Stimulated activated CD8-positive, alpha-beta memory T cell treated with anti-CD3 and anti-CD28 coated beads, Interleukin-7, amount 100 ng/mL, for 1 hour (primary cell): ENCODE results near the gene CHD9NB.
"Not testable (repeated sequence)": the region's sequence is repeated elsewhere in the genome, so short reads cannot be mapped to it uniquely, and the experiment has no call there.

Experiments used
- DNase-seq, 2 donors: peaks; one replicate each; pipeline ENCODE4 v3.0.0-alpha.2; 2020; ENCODE audit warnings: low read depth in 2 of 2

CHD9NB gene

GRCh38 chr16:53084141-53084541 is 31.4 kb upstream of the CHD9NB start:
- no peak for DNase-seq

DNA sequence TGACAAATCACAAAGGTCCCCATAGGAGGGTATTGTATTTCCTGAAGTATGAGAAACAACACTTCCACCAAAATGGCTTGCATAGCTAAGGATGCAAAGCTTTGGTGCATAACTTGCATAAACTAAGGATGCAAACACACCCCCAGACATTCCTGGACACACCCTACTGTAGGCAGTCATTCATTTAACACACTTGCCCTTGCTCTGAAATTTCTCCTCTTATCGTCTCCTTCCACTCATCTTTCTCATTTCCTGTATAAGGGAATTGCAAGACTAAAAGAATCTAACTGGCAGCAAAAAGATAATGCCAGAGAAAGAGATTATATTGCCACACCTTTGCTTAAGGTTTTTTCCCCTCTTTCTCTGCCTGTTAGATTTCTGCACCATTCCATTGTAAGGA is 30.4 kb upstream of the CHD9NB start:
- DNase-seq, result no peak

GRCh38 chr16:53082509-53082908 is 29.8 kb upstream of the CHD9NB start:
- DNase-seq, result no peak

DNA sequence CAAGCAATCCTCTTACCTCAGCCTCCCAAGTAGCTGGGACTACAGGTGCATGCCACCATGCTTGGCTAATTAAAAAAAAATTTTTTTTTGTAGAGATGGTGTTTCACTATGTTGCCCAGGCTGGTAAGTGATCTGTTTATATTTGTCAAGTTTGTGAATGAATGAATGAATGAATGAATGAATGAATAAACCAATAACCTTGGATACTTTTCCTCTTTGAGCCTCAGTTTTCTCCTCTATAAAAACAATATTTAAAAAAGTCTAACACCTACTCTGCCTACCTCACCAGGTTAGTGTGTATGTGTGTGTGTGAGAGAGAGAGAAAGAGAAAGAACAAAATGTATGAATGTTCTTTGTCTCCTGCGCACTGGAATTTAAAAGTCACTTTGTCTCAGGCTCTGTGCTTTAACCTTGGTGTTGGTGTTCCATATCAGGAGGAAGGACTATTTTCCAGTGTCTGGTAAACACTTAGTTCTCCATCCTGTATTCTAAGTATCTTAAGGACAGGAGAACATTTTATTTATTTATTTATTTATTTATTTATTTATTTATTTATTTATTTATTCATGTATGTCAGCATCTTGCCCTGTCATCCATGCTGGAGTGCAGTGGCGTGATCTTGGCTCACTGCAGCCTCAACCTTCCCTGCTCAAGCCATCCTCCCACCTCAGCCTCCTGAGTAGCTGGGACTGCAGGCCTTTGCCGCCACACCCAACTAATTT is 29.1 kb upstream of the CHD9NB start:
- DNase-seq, result no peak

DNA sequence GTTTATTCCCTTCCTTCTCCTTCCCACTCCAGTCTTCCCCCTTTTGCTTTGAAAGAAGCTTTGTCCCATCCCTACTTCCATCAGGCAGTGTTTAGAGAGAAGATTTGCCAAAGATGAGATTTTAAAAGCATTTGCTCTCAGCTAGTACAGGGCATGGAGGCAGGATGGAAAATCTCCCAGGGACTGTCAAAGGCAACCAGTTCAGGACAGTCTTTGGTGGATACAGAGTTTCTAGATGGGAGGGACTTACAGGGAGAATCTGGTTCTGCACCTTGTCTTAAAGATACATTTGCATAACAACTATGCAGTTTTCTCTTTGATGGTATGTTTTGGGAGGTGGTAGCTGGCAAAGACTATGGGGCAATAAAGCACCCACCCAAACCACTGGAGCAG is 28.3 kb upstream of the CHD9NB start:
- DNase-seq, result no peak

DNA sequence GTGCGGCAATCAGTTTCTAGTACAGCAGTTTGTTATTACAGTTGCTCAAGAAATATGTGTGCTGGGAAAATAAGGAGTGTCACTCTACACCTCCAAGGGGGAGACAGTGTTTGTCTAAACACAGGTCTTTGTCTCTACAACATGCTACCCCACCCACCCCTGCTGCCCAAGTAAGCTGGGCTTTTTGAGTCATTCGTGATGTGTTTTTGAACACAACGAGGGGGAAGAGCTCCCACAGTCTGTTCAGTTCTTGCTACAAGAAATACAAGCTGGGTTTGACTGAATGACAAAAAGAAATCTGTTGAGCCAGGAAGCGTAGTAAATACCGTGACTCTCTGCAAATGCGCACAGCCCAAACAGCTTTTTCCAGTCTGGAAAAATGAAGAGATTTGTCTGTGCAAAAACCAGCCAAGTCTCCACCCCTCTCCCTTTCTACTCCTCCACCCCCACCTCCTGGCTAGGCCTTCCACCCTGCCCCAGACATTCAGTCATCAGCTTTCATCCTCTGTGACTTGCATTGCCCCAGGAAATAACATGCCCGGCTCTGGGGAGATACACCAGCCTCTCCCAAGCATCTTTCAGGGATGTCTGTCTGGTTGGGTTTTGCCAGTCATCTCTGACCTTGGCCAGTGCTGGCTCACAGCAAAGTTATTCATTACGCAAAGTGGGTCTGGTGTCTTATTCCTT is 27.8 kb upstream of the CHD9NB start:
- DNase-seq, result no peak

DNA sequence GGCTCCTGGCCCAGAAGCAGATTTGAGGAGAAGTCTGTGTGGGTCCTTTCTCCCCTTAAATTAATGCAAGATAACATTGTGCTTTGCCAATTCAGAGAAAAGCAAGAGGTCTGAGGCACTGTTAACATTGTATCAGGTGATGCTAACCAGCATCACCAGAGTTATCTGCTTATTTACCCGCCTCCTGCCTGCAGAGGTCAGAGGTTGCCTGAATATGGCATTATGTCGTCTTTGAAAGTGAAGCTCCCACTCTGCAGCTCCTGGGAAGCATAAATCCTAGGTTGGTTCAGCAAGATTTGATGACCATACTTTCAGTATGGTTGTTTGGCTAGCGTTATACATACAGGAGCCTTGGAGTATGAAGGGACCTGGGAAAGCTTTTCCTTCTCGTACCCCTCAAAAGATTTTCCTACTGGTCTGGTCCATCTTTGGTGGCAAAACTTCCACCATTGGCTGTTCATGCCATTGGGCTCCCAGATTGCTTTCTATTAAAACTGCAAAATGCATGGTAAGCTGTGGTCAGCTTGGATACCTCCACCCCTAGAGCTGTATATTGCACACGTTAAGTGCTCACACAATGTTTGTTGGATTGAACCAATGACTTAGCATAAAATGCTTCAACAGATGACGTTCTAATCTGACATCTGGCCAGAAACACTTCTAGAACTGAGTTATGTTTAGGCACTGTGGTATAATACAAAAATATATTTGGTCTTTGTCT is 26.2 kb upstream of the CHD9NB start:
- DNase-seq, result no peak

- no peak for DNase-seq
These were observed 25.6 kb upstream of the CHD9NB start for GRCh38 chr16:53078247-53078646.

GRCh38 chr16:53075461-53075860 is 22.8 kb upstream of the CHD9NB start:
- not testable (repeated sequence) for DNase-seq

- not testable (repeated sequence) for DNase-seq
These were observed 21.6 kb upstream of the CHD9NB start for GRCh38 chr16:53074296-53074695.

DNA sequence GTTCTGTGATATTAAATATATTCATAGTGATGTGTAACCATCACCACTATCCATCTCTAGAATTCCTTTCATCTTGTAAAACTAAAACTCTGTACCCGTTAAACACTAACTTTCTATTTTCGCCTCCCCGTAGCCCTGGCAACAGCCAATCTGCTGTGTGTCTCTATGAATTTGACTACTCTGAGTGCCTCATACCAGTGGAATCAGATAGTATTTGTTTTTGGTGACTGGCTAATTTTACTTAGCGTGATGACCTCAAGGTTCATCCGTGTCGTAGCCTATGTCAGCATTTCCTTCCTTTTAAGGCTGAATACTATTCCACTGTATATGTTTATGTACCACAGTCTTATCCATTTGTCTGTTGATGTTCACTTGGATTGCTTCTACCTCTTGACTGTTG is 20.3 kb upstream of the CHD9NB start:
- DNase-seq, result no peak

DNA sequence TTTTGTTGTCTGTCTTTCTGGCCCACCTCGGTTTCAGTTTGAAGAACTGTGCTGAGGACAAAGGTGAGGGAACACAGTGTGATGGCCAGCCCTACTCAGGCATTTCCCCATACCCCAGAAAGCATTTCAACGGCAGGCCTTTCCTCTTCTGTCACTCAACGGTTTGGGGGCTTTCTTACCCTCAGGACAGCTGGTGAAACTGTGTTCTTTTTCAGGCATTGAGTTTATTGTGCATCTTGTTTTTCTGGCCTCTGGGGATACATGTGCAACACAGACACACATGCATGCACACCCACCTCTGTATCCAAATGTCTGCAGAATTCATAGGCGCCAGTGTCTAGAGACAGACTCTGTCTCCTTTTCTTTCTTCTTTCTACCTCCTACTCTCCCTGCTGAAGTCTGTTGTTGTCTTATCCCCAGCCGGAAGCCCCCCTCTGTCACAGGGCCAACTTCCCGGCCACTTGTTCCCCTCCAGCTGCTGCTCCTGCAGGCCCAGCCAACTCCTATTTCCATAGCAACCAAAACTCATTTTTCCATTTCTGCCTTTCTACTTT is 19.1 kb upstream of the CHD9NB start:
- no peak for DNase-seq

GRCh38 chr16:53069772-53070171 is 17.1 kb upstream of the CHD9NB start:
- no peak for DNase-seq

DNA sequence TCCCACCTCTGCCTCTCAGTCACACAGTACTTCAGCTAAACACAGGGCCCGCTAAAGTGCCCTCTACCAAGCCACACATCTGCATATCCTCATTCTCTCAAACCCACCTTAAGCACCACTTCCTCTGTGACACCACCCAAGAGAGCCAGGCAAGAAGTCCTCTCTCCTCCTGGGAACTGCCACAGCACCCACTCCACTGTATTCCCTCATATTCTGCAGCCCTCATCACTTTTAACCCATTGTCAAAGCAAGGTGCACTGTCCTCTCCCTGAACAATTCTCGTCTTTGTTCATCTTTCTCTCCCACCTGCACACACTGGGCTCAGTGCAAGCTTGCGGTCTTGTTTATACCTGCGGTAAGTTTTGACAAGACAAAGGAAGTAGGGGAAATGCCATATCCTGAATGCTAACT is 15.7 kb upstream of the CHD9NB start:
- DNase-seq, result no peak

DNA sequence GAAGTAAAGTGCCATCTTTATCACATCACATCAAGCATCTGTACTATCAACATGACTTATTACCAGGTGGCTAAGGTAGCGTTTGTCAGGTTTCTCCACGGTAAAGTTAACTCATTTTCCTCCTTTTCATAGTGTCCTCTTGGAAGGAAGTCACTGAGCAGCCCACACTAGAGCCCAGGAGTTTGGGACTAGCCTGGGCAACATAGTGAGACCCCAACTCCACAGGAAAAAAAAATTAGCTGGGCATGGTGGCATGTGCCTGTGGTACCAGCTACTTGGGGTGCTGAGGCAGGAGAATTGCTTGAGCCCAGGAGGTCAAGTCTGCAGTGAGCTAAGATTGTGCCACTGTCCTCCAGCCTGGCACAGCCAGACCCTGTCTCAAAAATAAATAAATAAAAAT is 15.0 kb upstream of the CHD9NB start:
- DNase-seq, result no peak

GRCh38 chr16:53065461-53066061 is 12.9 kb upstream of the CHD9NB start:
- DNase-seq, result no peak

DNA sequence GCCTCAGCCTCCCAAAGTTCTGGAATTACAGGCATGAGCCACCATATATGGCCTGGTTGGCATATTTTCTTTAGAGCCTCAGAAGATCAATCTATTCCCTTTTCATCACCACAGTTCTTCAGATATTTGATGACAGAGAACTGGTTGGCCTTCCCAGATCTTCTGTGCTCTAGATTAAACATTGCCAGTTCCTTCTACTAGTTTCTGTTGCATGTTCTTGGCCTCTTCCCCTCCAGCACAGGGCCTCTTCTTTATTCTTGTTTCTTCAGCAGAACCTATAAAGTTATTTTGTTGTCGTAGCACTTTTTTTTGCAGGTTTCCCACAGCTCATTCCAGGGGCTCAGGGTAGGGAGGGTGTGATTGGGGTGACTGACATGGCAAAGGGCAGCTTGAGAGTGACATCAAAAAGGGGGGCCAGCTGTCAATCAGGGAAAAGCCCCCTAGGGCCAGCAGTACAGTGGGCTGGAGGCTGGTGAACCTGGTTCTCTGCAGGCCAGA is 11.4 kb upstream of the CHD9NB start:
- DNase-seq, result no peak

GRCh38 chr16:53061701-53062159 is 9.0 kb upstream of the CHD9NB start:
- DNase-seq, result no peak

- DNase-seq, result no peak
These were observed 8.6 kb upstream of the CHD9NB start for GRCh38 chr16:53061256-53061655.

- DNase-seq, result no peak
These were observed 7.0 kb upstream of the CHD9NB start for GRCh38 chr16:53059672-53060071.

DNA sequence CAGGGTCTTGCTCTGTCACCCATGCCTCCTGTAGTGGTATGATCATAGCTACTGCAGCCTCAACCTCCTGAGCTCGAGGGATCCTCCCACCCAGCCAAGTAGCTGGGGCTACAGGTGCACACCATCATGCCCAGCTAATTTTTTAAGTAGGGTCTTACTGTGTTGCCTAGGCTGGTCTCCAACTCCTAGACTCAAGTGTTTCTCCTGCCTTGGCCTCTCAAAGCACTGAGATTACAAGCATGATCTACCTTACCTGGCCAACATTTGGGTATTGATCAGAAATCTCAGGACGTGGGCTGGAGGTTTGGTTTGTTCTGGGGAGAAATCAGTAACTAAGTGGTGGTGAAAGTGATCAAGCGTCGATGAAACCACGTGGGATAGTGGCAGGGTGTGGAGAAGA is 6.2 kb upstream of the CHD9NB start:
- DNase-seq, result no peak

DNA sequence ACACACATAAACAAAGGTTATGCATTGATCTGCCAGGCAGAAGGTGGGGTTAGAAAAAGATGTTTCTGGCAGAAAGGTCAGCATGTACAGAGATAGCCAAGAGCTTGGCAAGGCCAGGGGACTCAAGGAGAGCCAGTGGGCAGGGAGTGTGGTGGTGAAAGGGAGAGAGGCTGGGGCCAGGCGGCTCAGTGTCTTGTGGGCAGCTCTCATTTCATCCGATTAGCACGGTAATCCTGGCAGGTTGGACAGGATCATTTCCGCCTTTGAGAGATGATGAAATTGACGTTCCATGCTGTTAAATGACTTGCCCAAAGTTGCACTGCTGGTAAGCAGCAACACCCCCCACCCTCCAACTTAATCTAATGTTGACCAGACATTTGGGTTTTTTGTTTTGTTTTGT is 5.7 kb upstream of the CHD9NB start:
- no peak for DNase-seq
